Upper lobe of right lung (tissue), 1 donor: ENCODE results near the gene PANX1. TPM values are rescaled to one million over a fixed set of nuclear protein-coding genes. Genes with fewer than 3 reads are reported as not detected.

ENCODE experiments used
- ATAC-seq: fragments of 200-7000 bp; cut with Tn5 transposase; one replicate; pipeline ENCODE4 v1.9.1; 2020; ENCODE audit warnings: mild to moderate bottlenecking, moderate library complexity
- DNase-seq: peaks from one replicate; pipeline ENCODE4 v3.0.0-alpha.2; 2020
- H3K27ac ChIP-seq: fragments of 200-600 bp; one replicate; pipeline ENCODE4 v1.8.0; 2022
- H3K27me3 ChIP-seq: fragments of 200-600 bp; one replicate; pipeline ENCODE4 v1.8.0; 2022; ENCODE audit warnings: mild to moderate bottlenecking
- H3K36me3 ChIP-seq: fragments of 200-600 bp; one replicate; pipeline ENCODE4 v1.8.0; 2022
- H3K4me1 ChIP-seq: fragments of 200-600 bp; one replicate; pipeline ENCODE4 v1.8.0; 2022
- H3K4me3 ChIP-seq: fragments of 200-600 bp; one replicate; pipeline ENCODE4 v1.8.0; 2022; ENCODE audit warnings: mild to moderate bottlenecking
- H3K9me3 ChIP-seq: fragments of 200-600 bp; one replicate; pipeline ENCODE4 v1.8.0; 2022
- intact Hi-C: fragments of 100-400 bp; cut with DNase I; formaldehyde crosslinking; loops from one replicate; pipeline ENCODE4 v1.11.0; 2022
- total RNA-seq: library from RNA; stranded (reverse); fragmentation: NEBNext Ultra II Directional; extraction: Animal tissue kit (Norgen Biotek cat#: 25700); gene quantifications from one replicate; pipeline ENCODE4 v1.2.1, GENCODE V29; 2021
- TF ChIP-seq, protein P1 (sequence below): fragments of 200-600 bp; IDR thresholded peaks from one replicate; pipeline ENCODE4 v1.8.0; 2022; ENCODE audit warnings: antibody characterized with exemption
- donor health status: DM: no; HTN: yes; CAD: no; lungs with severe emphysema.

The PANX1 gene
- total RNA-seq, 1 donor from 2014 or later = 20.0 TPM

DNA sequence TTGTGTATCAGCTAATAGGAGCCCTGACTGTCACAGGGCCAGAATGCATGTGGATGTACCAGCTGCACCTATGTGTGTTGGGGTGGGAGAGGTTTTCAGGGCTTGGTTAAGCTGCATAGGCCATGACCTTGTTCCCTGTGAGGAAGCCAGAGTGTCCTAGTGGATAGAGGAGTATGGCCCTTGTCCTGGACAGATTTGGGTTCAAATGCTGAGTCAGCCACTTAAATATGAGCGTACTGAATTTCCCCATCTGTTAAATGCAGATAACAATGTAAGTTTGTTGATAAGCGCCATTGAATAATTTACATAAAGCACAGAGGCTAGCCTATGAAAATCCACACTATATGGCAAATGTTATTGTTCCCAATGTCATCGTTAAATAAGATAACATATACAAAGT, 74.4 kb downstream of the PANX1 start:
- H3K36me3 ChIP-seq = no peaks in the 10 kb centered on the region
- no peak for ATAC-seq
- no peak overlapping the region for H3K27ac ChIP-seq
- H3K9me3 ChIP-seq = no peaks in the 10 kb centered on the region
- H3K4me1 ChIP-seq = no peaks in the 10 kb centered on the region
- no peak overlapping the region for H3K4me3 ChIP-seq
- H3K27me3 ChIP-seq = no peaks in the 10 kb centered on the region
- DNase-seq = no peak
- TF ChIP-seq, protein P1, sequence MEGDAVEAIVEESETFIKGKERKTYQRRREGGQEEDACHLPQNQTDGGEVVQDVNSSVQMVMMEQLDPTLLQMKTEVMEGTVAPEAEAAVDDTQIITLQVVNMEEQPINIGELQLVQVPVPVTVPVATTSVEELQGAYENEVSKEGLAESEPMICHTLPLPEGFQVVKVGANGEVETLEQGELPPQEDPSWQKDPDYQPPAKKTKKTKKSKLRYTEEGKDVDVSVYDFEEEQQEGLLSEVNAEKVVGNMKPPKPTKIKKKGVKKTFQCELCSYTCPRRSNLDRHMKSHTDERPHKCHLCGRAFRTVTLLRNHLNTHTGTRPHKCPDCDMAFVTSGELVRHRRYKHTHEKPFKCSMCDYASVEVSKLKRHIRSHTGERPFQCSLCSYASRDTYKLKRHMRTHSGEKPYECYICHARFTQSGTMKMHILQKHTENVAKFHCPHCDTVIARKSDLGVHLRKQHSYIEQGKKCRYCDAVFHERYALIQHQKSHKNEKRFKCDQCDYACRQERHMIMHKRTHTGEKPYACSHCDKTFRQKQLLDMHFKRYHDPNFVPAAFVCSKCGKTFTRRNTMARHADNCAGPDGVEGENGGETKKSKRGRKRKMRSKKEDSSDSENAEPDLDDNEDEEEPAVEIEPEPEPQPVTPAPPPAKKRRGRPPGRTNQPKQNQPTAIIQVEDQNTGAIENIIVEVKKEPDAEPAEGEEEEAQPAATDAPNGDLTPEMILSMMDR = no peak
- intact Hi-C loops = no loop called here

DNA sequence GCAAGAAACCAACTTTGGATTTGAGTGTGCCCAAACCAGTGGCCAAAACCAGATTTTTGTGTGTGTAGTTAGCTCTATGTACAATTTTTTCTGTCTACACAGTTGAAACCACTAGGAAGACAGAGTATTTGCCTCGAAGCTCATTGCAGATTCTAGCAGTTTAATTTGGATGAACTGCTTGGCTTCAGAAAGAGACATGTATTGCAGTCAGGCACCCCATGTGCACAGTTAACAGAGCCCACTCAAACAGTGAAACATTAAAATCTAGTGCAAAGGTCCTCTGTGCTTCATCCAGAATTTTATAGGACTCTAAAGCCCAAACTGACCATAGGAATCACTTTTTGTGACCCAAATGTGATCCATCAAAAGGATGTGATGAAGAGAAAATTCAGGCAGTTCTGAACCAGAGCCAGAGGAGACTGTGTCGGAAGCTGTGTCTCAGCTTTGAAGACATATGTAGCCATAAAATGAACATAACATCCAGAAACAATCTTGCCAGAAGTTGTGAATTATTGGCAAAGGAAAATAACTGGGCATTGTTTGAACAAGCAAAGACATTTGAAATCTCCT, 82.7 kb downstream of the PANX1 start:
- H3K27me3 ChIP-seq = no peaks in the 10 kb centered on the region
- H3K4me3 ChIP-seq = no peak overlapping the region
- H3K27ac ChIP-seq = no peak overlapping the region
- DNase-seq (no peak), ATAC-seq (no peak)
- H3K4me1 ChIP-seq = no peaks in the 10 kb centered on the region
- TF ChIP-seq, protein P1 = no peak
- H3K9me3 ChIP-seq = no peaks in the 10 kb centered on the region
- intact Hi-C loops = no loop called here
- no peaks in the 10 kb centered on the region for H3K36me3 ChIP-seq

DNA sequence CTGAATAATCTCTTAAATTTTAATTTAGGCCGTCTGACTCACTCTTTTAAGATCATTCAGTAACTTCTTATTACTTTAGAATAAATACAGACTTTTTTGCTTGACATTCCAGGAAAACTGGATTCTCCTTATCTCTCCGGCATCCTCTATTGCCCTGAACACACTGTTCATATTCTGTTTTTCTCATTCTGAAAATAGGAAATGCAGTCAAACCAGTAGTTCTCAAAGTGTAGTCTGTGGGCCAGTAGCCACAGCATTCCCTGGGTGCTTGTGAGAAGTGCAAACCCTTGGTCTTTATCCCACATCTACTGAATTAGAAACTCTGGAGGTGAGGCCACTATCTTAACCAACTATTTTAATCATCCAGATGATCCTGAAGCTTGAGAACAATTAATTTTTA, 84.3 kb downstream of the PANX1 start:
- Histone ChIP-seq H3K27ac (no peak overlapping the region), H3K4me1 (no peaks in the 10 kb centered on the region), H3K36me3 (no peaks in the 10 kb centered on the region), H3K9me3 (no peaks in the 10 kb centered on the region), H3K4me3 (no peak overlapping the region), H3K27me3 (no peaks in the 10 kb centered on the region)
- intact Hi-C loops = no loop called here
- DNase-seq (no peak), ATAC-seq (no peak)
- TF ChIP-seq, protein P1 = no peak

DNA sequence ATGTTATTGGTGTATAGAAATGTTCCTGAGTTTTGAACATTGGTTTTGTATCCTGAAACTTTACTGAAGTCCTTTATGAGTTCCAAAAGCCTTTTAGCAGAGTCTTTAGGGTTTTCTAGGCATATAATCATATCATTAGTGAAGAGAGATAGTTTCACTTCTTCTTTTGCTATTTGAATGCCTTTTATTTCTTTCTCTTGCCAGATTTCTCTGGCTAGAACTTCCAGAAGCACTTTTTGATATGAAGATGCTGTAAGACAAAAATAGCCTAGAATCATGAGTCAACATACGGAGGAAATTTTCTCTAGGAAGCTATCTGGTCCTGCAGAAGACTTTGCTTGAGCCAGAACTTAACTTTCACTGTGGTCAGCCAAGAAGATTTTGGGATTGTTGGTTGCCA, 89.1 kb downstream of the PANX1 start:
- DNase-seq (no peak), ATAC-seq (no peak)
- peaks cover 7% of the 10 kb centered on the region for H3K9me3 ChIP-seq
- intact Hi-C loops = no loop called here
- H3K36me3 ChIP-seq = no peaks in the 10 kb centered on the region
- H3K27me3 ChIP-seq = no peaks in the 10 kb centered on the region
- no peak overlapping the region for H3K27ac ChIP-seq
- no peaks in the 10 kb centered on the region for H3K4me1 ChIP-seq
- no peak overlapping the region for H3K4me3 ChIP-seq
- TF ChIP-seq, protein P1 = no peak

DNA sequence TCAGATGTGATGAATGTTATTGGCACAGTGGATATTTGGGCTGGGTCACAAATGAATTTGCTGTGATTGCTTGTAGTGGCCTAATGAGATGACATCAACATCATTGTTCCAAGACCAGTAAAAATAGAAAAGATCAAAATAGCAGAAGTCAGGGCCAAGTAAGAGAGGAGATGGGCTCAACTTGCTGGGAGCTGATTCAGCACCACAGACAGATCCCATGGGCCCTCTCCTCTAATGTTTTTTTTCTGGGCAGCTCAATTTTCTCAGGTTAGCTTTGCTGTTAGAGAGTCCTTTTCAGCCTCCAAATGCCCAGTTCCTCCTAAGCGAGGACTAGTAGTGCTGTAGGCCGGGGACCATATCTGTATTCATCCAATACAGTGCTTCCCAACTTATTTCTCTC, 89.7 kb downstream of the PANX1 start:
- peaks cover 7% of the 10 kb centered on the region for H3K9me3 ChIP-seq
- no peaks in the 10 kb centered on the region for H3K4me1 ChIP-seq
- intact Hi-C loops = no loop called here
- H3K27ac ChIP-seq = no peak overlapping the region
- ATAC-seq (no peak), DNase-seq (no peak)
- no peaks in the 10 kb centered on the region for H3K27me3 ChIP-seq
- H3K36me3 ChIP-seq = no peaks in the 10 kb centered on the region
- TF ChIP-seq, protein P1 = no peak
- H3K4me3 ChIP-seq = no peak overlapping the region

DNA sequence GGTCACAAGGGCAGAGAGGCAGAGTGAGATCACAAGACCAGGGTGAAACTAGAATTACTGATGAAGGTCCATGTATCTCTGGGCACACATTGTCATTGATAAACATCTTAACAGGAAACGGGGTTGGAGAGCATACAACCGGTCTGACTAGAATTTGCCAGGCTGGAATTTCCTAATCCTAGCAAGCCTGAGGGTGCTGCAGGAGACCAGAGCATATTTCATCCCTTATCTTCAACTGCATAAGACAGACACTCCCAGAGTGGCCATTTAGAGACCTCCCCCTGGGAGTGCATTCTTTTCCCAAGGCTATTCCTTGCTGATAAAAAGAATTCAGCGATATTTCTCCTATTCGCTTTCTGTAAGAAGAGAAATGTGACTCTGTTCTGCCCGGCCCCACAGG, 91.1 kb downstream of the PANX1 start:
- no peak for ATAC-seq
- Histone ChIP-seq H3K4me3 (no peak overlapping the region), H3K9me3 (peaks cover 7% of the 10 kb centered on the region), H3K4me1 (no peaks in the 10 kb centered on the region), H3K27me3 (no peaks in the 10 kb centered on the region), H3K36me3 (no peaks in the 10 kb centered on the region), H3K27ac (no peak overlapping the region)
- intact Hi-C loops = no loop called here
- TF ChIP-seq, protein P1 = no peak
- no peak for DNase-seq
